GM23248 (cell line): Measurements from ENCODE around the gene MAML2. TPM values are rescaled to one million over a fixed set of nuclear protein-coding genes. Genes with fewer than 3 reads are reported as not detected.

Experiments used
- DNase-seq: peaks from one replicate; pipeline ENCODE4 v3.0.0-alpha.2; 2015
- H2AFZ ChIP-seq: fragments of 200-600 bp; sonication (generic); 2 replicates; pipeline ENCODE4 v1.6.1; 2016; ENCODE audit warnings: antibody characterized with exemption
- H3F3A ChIP-seq: fragments of 200-600 bp; sonication (generic); 2 replicates; pipeline ENCODE4 v1.6.1; 2016; ENCODE audit warnings: mild to moderate bottlenecking, antibody characterized with exemption, mixed run types; ENCODE audit not compliant: insufficient read depth
- H3K27ac ChIP-seq: fragments of 200-600 bp; sonication (generic); 2 replicates; pipeline ENCODE4 v1.5.1; 2016; ENCODE audit warnings: mild to moderate bottlenecking
- H3K27me3 ChIP-seq: fragments of 200-600 bp; sonication (generic); replicated peaks from 2 replicates; pipeline ENCODE4 v1.6.1; 2016; ENCODE audit warnings: mild to moderate bottlenecking; ENCODE audit not compliant: insufficient read depth
- H3K36me3 ChIP-seq: fragments of 200-600 bp; sonication (generic); 2 replicates; pipeline ENCODE4 v1.6.1; 2016; ENCODE audit warnings: low read depth, mild to moderate bottlenecking
- H3K4me1 ChIP-seq: fragments of 200-600 bp; sonication (generic); 2 replicates; pipeline ENCODE4 v1.6.1; 2016; ENCODE audit warnings: mild to moderate bottlenecking; ENCODE audit not compliant: insufficient read depth
- H3K4me2 ChIP-seq: fragments of 200-600 bp; sonication (generic); one replicate; pipeline ENCODE4 v1.6.1; 2016; ENCODE audit warnings: mild to moderate bottlenecking; ENCODE audit not compliant: unreplicated experiment
- H3K4me3 ChIP-seq: fragments of 200-600 bp; sonication (generic); 2 replicates; pipeline ENCODE4 v1.5.1; 2016; ENCODE audit warnings: mild to moderate bottlenecking
- H3K79me2 ChIP-seq: fragments of 200-600 bp; sonication (generic); 2 replicates; pipeline ENCODE4 v1.6.1; 2016; ENCODE audit warnings: mild to moderate bottlenecking; ENCODE audit not compliant: insufficient read depth
- H3K9ac ChIP-seq: fragments of 200-600 bp; sonication (generic); 2 replicates; pipeline ENCODE4 v1.6.1; 2016; ENCODE audit warnings: mild to moderate bottlenecking
- H3K9me2 ChIP-seq: fragments of 200-600 bp; sonication (generic); 2 replicates; pipeline ENCODE4 v1.6.1; 2016; ENCODE audit warnings: mixed run types, mild to moderate bottlenecking, moderate library complexity; ENCODE audit not compliant: insufficient read depth
- H3K9me3 ChIP-seq: fragments of 200-600 bp; sonication (generic); one replicate; pipeline ENCODE4 v1.6.1; 2017; ENCODE audit warnings: low read depth
- H4K20me1 ChIP-seq: fragments of 200-600 bp; sonication (generic); 2 replicates; pipeline ENCODE4 v1.6.0; 2016; ENCODE audit not compliant: insufficient read depth
- EZH2 ChIP-seq: fragments of 200-600 bp; sonication (generic); IDR thresholded peaks from 2 replicates; pipeline ENCODE4 v1.6.1; 2018; ENCODE audit warnings: antibody characterized with exemption, mild to moderate bottlenecking; ENCODE audit not compliant: insufficient read depth, poor library complexity, severe bottlenecking
- EZH2phosphoT487 ChIP-seq: fragments of 200-600 bp; sonication (generic); IDR thresholded peaks from 2 replicates; pipeline ENCODE4 v1.6.1; 2018; ENCODE audit warnings: antibody characterized with exemption, moderate library complexity, mild to moderate bottlenecking, low read depth; ENCODE audit not compliant: insufficient read depth
- WGBS, 2 experiments: methylation state at CpG; one replicate each; pipeline ENCODE4 v1.1.6; 2015 to 2017; ENCODE audit warnings: low lambda C conversion rate in 2 of 2, low coverage in 1 of 2; ENCODE audit errors: missing lambda C conversion rate in 2 of 2; 5-methylcytosine and 5-hydroxymethylcytosine counted together
- in situ Hi-C: fragments of 300-500 bp; cut with MboI; formaldehyde crosslinking; loops from 2 replicates; pipeline ENCODE4 v1.15.0; 2020
- polyA plus RNA-seq: library from polyadenylated mRNA; unstranded; fragments of >200 nt; fragmentation: Nextera tagmentation; extraction: Ambion mirVana; gene quantifications from 2 replicates; pipeline ENCODE4 v1.2.1, GENCODE V29; 2016
- total RNA-seq: library from RNA; depleted of rRNA; stranded (reverse); fragments of >200 nt; shearing (Covaris generic); gene quantifications from 2 replicates; pipeline ENCODE4 v1.2.3, GENCODE V29; 2014

The MAML2 gene
- total and polyA plus RNA-seq, 2 experiments from 2014 or later: 7.4 to 23.7 TPM

DNA sequence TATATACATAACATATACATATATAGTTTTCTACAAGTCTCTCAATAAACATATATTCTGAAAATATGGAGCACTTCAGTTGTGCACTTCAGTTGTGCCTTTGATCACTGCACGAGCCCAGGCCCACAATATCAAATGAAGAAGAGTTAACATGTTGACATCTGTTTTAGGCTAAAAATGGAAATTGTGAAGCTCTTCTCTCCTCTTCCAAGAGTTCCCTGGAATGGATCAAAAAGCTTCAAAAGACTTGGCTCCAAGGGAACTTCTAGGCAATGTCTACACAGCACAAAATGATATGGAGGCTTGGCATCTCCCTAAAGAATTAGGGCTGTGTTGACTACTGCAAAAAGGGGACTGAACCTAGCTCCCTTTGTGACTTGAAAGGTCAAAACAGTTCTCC is 36.9 kb downstream of the MAML2 start:
- H3K9ac ChIP-seq: peak overlapping the region; percentile 91
- peaks cover 78% of the 10 kb centered on the region for H3K79me2 ChIP-seq
- no peak overlapping the region for H2AFZ ChIP-seq
- no peaks in the 10 kb centered on the region for H3K9me2 ChIP-seq
- peak overlapping the region; percentile 96 for H3K4me2 ChIP-seq
- DNase-seq: peak; percentile 16
- H3K27me3 ChIP-seq: no peaks in the 10 kb centered on the region
- peak overlapping the region; percentile 66 for H3K4me3 ChIP-seq
- peak overlapping the region; percentile 99 for H3K27ac ChIP-seq
- no peak for TF ChIP-seq EZH2phosphoT487
- TF ChIP-seq EZH2: no peak
- no peaks in the 10 kb centered on the region for H4K20me1 ChIP-seq
- no peaks in the 10 kb centered on the region for H3K36me3 ChIP-seq
- peaks cover 90% of the 10 kb centered on the region for H3K4me1 ChIP-seq
- no peaks in the 10 kb centered on the region for H3K9me3 ChIP-seq
- in situ Hi-C loops: no loop called here
- peaks cover 89% of the 10 kb centered on the region for H3F3A ChIP-seq
- WGBS, 2 experiments: 23 to 29% methylated on average over 1 of the region's 1 CpG

DNA sequence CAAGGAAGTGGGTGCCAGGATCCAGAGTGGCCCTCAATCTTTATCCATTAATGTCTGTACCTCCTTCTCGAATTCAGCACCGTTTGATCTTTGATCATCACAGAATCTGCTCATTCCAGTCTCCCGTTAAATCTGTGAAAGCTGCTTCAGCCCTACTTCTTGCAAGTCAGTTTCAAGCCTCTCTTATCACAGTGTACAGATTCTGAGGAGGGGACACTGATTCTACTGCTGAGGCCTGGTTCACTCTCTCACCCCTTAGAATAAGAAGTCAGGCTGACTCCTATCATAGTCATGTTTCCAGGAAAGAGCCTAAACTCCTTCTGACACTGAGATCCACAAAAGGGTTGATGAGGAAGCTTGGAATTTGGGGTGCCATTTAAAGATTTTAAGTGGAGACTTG is 39.0 kb downstream of the MAML2 start:
- Histone ChIP-seq H3K9me2 (no peaks in the 10 kb centered on the region), H3K9me3 (no peaks in the 10 kb centered on the region), H2AFZ (no peak overlapping the region), H3K36me3 (no peaks in the 10 kb centered on the region), H3K4me3 (no peak overlapping the region), H3F3A (peaks cover 68% of the 10 kb centered on the region), H3K4me1 (peaks cover 69% of the 10 kb centered on the region), H3K27me3 (no peaks in the 10 kb centered on the region), H3K4me2 (peak overlapping the region; percentile 20), H3K9ac (0 out of 2 replicates have a peak overlapping the region, but pooled peaks have one; percentile 10), H3K27ac (peak overlapping the region; percentile 99), H4K20me1 (no peaks in the 10 kb centered on the region), H3K79me2 (peaks cover 82% of the 10 kb centered on the region)
- DNase-seq: peak; percentile 24
- in situ Hi-C loops: no loop called here
- TF ChIP-seq EZH2phosphoT487 (no peak), EZH2 (no peak)
- 87 to 89% methylated on average over 3 of the region's 3 CpGs for WGBS, 2 experiments

DNA sequence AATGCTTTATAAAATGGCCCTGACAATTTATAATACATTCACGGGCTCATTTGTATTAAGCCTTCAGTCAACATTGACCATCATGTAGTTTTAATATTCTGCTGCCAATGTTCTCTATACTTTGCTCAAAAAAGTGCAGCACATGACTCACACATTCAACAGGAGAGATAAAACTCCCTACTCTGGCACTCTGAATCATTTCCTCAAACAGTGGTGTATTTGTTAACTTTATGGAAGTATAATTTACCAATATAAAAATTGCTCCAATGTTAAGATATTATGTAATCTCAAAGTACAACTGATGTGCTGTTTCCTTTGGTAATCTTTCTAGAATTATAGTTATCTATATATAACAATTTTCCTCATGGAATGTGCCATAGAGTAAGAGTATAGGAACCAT is 39.9 kb downstream of the MAML2 start:
- Histone ChIP-seq H3K27ac (peak overlapping the region; percentile 99), H3K4me1 (peaks cover 60% of the 10 kb centered on the region), H3K9me3 (no peaks in the 10 kb centered on the region), H3K4me3 (peak overlapping the region; percentile 23), H3K36me3 (no peaks in the 10 kb centered on the region), H3K9me2 (no peaks in the 10 kb centered on the region), H3K4me2 (peak overlapping the region; percentile 52), H3K9ac (peak overlapping the region; percentile 10; the same call in 1 of the 2 replicates), H2AFZ (no peak overlapping the region), H3F3A (peaks cover 59% of the 10 kb centered on the region), H4K20me1 (no peaks in the 10 kb centered on the region), H3K79me2 (peaks cover 79% of the 10 kb centered on the region), H3K27me3 (no peaks in the 10 kb centered on the region)
- in situ Hi-C loops: no loop called here
- TF ChIP-seq EZH2phosphoT487 (no peak), EZH2 (no peak)
- DNase-seq: peak; percentile 90
- 0 to 4% methylated on average over 1 of the region's 1 CpG for WGBS, 2 experiments

DNA sequence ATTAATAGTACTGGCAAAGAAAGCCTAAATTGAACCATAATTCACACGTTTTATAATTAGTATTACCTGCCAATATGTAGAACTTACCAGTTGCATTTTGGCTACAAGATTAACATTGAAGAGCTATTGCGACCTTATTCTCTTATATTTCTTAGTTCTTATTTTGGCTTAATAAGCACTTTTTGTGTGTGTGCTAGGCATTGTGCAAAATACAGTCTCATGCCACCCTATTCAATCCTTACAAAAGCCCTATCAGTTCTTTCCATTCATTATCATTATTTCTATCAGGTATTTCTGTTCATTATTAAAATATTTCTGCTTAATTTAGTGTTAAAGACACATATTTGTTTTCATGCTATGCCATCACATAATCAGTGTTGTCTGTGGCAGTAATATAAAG is 41.2 kb downstream of the MAML2 start:
- WGBS, 2 experiments: 96 to 98% methylated on average over 2 of the region's 2 CpGs
- peaks cover 92% of the 10 kb centered on the region for H3K79me2 ChIP-seq
- no peak overlapping the region for H3K27ac ChIP-seq

More for the DNA sequence above, 41.2 kb downstream of the MAML2 start:
- H3K4me2 ChIP-seq: no peak overlapping the region
- no peak for DNase-seq
- H3K27me3 ChIP-seq: no peaks in the 10 kb centered on the region
- peaks cover 48% of the 10 kb centered on the region for H3F3A ChIP-seq
- peaks cover 50% of the 10 kb centered on the region for H3K4me1 ChIP-seq
- H3K9ac ChIP-seq: no peak overlapping the region
- no peaks in the 10 kb centered on the region for H3K9me2 ChIP-seq
- no peak for TF ChIP-seq EZH2
- TF ChIP-seq EZH2phosphoT487: no peak
- no peak overlapping the region for H3K4me3 ChIP-seq
- in situ Hi-C loops: no loop called here
- no peak overlapping the region for H2AFZ ChIP-seq
- no peaks in the 10 kb centered on the region for H3K9me3 ChIP-seq
- no peaks in the 10 kb centered on the region for H3K36me3 ChIP-seq
- H4K20me1 ChIP-seq: no peaks in the 10 kb centered on the region
